Erythroblast (primary cell): ENCODE data around the gene TBC1D20.

ENCODE experiments used
- GATA1 ChIP-seq: IDR thresholded peaks from 2 replicates; pipeline ENCODE4 v1.6.1; 2011; ENCODE audit warnings: low read depth, mild to moderate bottlenecking, control low read depth, low read length, moderate library complexity
- POLR2A ChIP-seq: IDR thresholded peaks from 2 replicates; pipeline ENCODE4 v1.6.1; 2011; ENCODE audit warnings: mild to moderate bottlenecking, low read length

DNA sequence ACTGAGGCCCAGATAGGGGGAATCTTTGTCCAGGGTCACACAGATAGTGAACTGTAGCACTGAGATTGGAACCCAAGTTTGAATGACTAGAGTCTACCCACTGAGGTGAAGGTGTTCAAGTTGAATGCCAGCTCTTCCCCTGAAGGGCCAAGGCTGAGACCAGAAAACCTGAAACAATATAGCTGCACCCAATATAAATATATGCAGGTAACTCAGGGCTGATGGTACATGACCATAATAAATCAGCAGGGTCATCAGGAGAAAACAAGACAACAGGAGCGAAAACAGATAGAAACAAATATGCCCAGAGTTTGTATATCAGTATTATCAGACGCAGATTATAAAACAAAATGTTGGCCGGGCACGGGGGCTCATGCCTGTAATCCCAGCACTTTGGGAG lies 58.2 kb downstream of the TBC1D20 start:
- no peak for TF ChIP-seq POLR2A
- no peak for TF ChIP-seq GATA1
